H1 (cell line): ENCODE results near the gene TUBB4B. TPM values are rescaled to one million over a fixed set of nuclear protein-coding genes. Genes with fewer than 3 reads are reported as not detected.

Experiments
- BACH1 ChIP-seq: IDR thresholded peaks from 2 replicates; pipeline ENCODE4 v1.6.1; 2012; ENCODE audit warnings: low read length, improper control_type of control experiment
- CBX8 ChIP-seq: fragments of 300-800, 300-1000 bp; sonication (generic); IDR thresholded peaks from 2 replicates; pipeline ENCODE4 v1.7.1; 2016; ENCODE audit warnings: low read depth, low read length, borderline replicate concordance
- CHD2 ChIP-seq: IDR thresholded peaks from 2 replicates; pipeline ENCODE4 v1.6.1; 2012; ENCODE audit warnings: low read length, improper control_type of control experiment
- JUN ChIP-seq: IDR thresholded peaks from 2 replicates; pipeline ENCODE4 v1.6.1; 2011; ENCODE audit warnings: low read depth, mild to moderate bottlenecking, improper control_type of control experiment, low read length
- POU5F1 ChIP-seq: IDR thresholded peaks from 2 replicates; pipeline ENCODE4 v1.6.1; 2011; ENCODE audit warnings: low read depth, mild to moderate bottlenecking, low read length, moderate library complexity
- polyA plus RNA-seq, 7 experiments: library from polyadenylated mRNA; depleted of rRNA in 3 of 7; stranded (reverse) in 5 of 7; unstranded in 2 of 7; fragments of >200 nt in 5 of 7; fragments of 200-250 nt in 2 of 7; gene quantifications; 1 replicate in 5 of 7; 2 replicates in 1 of 7; 4 replicates in 1 of 7; pipeline versions ENCODE4 v1.2.1 to v1.2.3, GENCODE V29; 2011 to 2013; ENCODE audit warnings: missing spikeins in 2 of 7, mixed read lengths in 2 of 7
- total RNA-seq: library from RNA; stranded (reverse); fragmentation: NEBNext Ultra II Directional; extraction: Animal tissue kit (Norgen Biotek cat#: 25700); gene quantifications from 2 replicates; pipeline ENCODE4 v1.2.1, GENCODE V29; 2021

The TUBB4B gene
- total and polyA plus RNA-seq, 2 of the 8 experiments (the other 6 are each of a cell fraction or from before 2014, with no cell fraction given): 280 to 307 TPM

GRCh38 chr9:137192859-137193258 is 48.2 kb upstream of the TUBB4B start (continued):
- no peak for TF ChIP-seq BACH1
- TF ChIP-seq POU5F1: no peak
- no peak for TF ChIP-seq CHD2
- no peak for TF ChIP-seq CBX8
- TF ChIP-seq JUN: no peak
